HG03457 (cell line): ENCODE results near the gene ABTB1.

ENCODE experiments used
- ATAC-seq: cut with Tn5 transposase; IDR thresholded peaks from one replicate; pipeline ENCODE4 v1.9.1; 2021; ENCODE audit warnings: moderate number of reproducible peaks; ENCODE audit not compliant: unreplicated experiment

ABTB1 gene

GRCh38 chr3:127672429-127673190, at the start of gene ABTB1:
Gene ABTB1 (plus strand): TSS chr3:127672952. CDS start chr3:127673026, 74 bp downstream.
- ATAC-seq, result no peak

- no peak for ATAC-seq
Observed at GRCh38 chr3:127624063-127624462, 48.7 kb upstream of the ABTB1 start.

GRCh38 chr3:127625821-127626220, 46.9 kb upstream of the ABTB1 start:
- no peak for ATAC-seq

- no peak for ATAC-seq
Observed at GRCh38 chr3:127628426-127628787, 44.3 kb upstream of the ABTB1 start.

GRCh38 chr3:127628788-127629466, 43.8 kb upstream of the ABTB1 start, which contains the start of gene PODXL2:
Gene PODXL2 (plus strand): TSS chr3:127629185. CDS start chr3:127629220, 35 bp downstream.
- no peak for ATAC-seq

GRCh38 chr3:127629467-127630403, 43.0 kb upstream of the ABTB1 start:
- ATAC-seq, result no peak

GRCh38 chr3:127630811-127631714, 41.7 kb upstream of the ABTB1 start:
- ATAC-seq, result no peak

GRCh38 chr3:127632035-127632820, 40.5 kb upstream of the ABTB1 start:
- no peak for ATAC-seq

- no peak for ATAC-seq
Observed at GRCh38 chr3:127634653-127635052, 38.1 kb upstream of the ABTB1 start.

GRCh38 chr3:127637546-127637945, 35.2 kb upstream of the ABTB1 start:
- ATAC-seq, result no peak

- ATAC-seq, result no peak
Observed at GRCh38 chr3:127637971-127638370, 34.8 kb upstream of the ABTB1 start.

GRCh38 chr3:127639173-127640041, 33.3 kb upstream of the ABTB1 start:
- ATAC-seq, result no peak

GRCh38 chr3:127640042-127640355, 32.8 kb upstream of the ABTB1 start:
- ATAC-seq, result no peak

GRCh38 chr3:127644641-127645370, 27.9 kb upstream of the ABTB1 start:
- no peak for ATAC-seq

- ATAC-seq, result no peak
Observed at GRCh38 chr3:127645371-127646015, 27.3 kb upstream of the ABTB1 start.

GRCh38 chr3:127646501-127647046, 26.2 kb upstream of the ABTB1 start:
- ATAC-seq, result no peak

- no peak for ATAC-seq
Observed at GRCh38 chr3:127647166-127647844, 25.4 kb upstream of the ABTB1 start.
